Amniotic epithelial cell (primary cell): ENCODE results near the gene VASN.
"Not testable (repeated sequence)": the region's sequence is repeated elsewhere in the genome, so short reads cannot be mapped to it uniquely, and the experiment has no call there.

Experiments
- DNase-seq: peaks from one replicate; pipeline ENCODE4 v3.0.0-alpha.2; 2010; ENCODE audit warnings: low read depth

The VASN gene

GRCh38 chr16:4385066-4385788 is 13.6 kb downstream of the VASN start:
- DNase-seq, result no peak

GRCh38 chr16:4385789-4386450 is 14.3 kb downstream of the VASN start:
- DNase-seq, result no peak

- DNase-seq, result peak; percentile 32
Measured at GRCh38 chr16:4386451-4386805, 14.8 kb downstream of the VASN start.

- DNase-seq, result peak; percentile 57
Measured at GRCh38 chr16:4386951-4387565, 15.4 kb downstream of the VASN start.

- no peak for DNase-seq
Measured at GRCh38 chr16:4387781-4388180, 16.1 kb downstream of the VASN start.

GRCh38 chr16:4388271-4389021 is 16.8 kb downstream of the VASN start:
- no peak for DNase-seq

GRCh38 chr16:4389051-4389955 is 17.7 kb downstream of the VASN start:
- DNase-seq, result no peak

- no peak for DNase-seq
Measured at GRCh38 chr16:4390266-4391260, 18.9 kb downstream of the VASN start.

- no peak for DNase-seq
Measured at GRCh38 chr16:4391631-4392381, 20.2 kb downstream of the VASN start.

GRCh38 chr16:4392382-4393239 is 21.0 kb downstream of the VASN start:
- DNase-seq, result peak; percentile 65

- no peak for DNase-seq
Measured at GRCh38 chr16:4393240-4393600, 21.6 kb downstream of the VASN start.

GRCh38 chr16:4393850-4394249 is 22.2 kb downstream of the VASN start:
- not testable (repeated sequence) for DNase-seq

GRCh38 chr16:4395055-4395726 is 23.5 kb downstream of the VASN start:
- no peak for DNase-seq

GRCh38 chr16:4399001-4399730 is 27.5 kb downstream of the VASN start:
- no peak for DNase-seq

- DNase-seq, result no peak
Measured at GRCh38 chr16:4401094-4401501, 29.4 kb downstream of the VASN start.

- DNase-seq, result no peak
Measured at GRCh38 chr16:4401510-4401909, 29.9 kb downstream of the VASN start.

- DNase-seq, result peak; percentile 53
Measured at GRCh38 chr16:4402439-4403132, 30.9 kb downstream of the VASN start.
